Suppressor macrophage treated with lipopolysaccharide for 1 hour (primary cell): Measurements from ENCODE around the gene RPS27L.

Experiments
- DNase-seq, 3 donors: peaks; one replicate each; pipeline ENCODE4 v3.0.0-alpha.2; 2020 to 2022

The RPS27L gene

DNA sequence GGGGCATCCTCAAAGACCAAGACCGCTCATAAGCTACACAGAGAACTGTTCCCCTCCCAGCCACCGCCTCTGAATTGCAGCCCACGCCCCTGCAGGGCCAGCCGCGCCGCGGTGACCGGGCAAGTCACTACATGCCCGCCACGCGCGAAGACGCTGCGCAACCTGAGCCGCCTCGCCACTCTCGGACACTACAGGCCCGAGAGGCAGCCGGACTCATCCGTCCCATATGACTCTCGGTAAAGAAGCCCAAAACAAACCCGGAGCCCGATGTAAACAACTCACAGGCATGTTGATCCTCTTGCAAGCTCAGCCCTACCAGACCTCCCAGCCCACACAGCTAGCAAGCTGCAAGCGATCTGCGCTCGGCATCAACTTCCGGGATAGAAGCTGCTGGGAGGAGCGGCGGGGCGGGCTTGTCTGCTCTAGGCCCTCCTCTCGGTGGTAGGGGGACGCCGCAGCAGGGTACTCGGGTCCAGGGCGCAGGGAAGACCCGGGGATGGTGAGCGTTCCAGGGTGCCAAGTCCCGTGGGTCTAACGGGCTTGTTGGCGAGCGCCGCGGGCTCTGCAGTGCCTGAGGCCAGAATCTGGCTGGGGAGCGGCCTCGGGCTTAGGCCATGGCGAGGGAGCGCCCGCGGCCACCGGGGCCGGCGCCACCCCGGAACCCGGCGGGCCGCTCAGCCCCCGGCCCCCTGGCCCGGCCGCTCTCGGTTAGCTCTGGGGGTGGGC, at the start of gene RPS27L:
Gene RPS27L, minus strand, starts transcription at position 360 of the 726 bp plus-strand sequence. Its CDS starts 72 bp downstream, at position 288.
- DNase-seq, result peak; percentile 91 to 93 (median 93)

DNA sequence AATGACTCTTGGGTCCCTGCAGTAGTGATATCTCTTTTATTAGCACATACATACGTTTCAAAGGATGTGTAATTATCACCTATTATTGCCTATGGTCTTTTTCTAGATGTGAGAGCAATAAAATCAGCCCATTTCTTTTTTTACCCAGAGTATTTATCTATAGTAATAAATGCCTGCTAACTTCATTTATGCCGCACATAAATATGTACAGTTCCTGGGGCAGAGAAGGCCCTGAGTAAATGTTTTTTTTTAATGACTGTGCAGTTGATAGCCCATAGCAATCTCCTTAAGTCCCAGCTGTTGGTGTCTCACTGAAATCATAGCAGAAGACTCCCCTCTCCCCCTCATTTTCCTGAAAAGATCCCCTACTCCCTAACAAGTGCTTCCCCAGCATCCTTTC, 48.8 kb upstream of the RPS27L start:
- no peak for DNase-seq

DNA sequence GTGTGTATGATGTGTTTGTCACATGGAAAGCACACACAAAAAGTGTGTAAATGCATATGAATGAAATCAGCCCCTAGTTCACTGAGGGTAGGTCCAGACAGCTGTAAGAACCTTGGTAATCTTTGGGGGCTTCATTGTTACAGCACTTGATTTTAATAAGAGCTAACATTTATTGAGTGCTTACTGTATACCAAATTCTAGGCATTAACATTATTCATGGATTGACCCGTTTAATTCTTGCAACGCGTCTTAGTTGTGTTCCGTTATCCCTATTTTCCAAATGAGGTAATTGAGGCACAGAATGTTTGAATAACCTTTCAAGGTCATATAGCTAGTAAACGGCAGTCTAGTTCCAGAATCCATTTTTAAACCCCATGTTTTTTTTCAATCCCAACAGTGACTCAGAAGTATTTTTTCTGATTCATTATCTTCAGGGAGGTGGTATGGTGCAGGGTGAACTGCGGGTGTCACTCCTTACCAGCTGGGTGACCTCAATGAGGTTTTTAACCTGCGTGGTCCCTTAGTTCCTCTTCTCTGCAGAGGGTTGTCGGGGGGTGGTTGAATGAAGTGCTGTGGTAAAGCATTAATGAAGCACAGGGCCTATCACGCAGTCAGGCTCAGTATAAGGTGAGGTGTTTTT, 46.3 kb upstream of the RPS27L start:
- peak; percentile 60 to 81 (median 70) for DNase-seq

DNA sequence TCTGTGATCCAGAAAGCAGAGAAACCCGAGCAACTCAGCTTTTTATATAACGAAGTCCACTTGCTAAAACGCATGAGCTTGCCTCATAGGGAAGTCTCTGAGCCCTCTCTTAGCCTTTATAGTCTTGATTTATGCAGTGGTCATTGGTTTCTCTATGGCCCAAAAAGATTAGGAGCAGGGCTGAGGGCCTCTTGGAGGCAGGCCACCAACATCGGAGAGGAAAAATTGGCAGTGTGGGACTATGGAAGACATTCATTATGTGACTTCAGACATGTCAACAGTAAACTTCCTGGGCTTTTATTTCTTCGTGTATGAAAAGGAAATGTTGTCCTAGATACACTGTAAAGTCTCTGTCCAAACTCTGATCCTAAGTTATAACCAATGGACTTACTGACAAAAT, 45.6 kb upstream of the RPS27L start:
- DNase-seq, result no peak

DNA sequence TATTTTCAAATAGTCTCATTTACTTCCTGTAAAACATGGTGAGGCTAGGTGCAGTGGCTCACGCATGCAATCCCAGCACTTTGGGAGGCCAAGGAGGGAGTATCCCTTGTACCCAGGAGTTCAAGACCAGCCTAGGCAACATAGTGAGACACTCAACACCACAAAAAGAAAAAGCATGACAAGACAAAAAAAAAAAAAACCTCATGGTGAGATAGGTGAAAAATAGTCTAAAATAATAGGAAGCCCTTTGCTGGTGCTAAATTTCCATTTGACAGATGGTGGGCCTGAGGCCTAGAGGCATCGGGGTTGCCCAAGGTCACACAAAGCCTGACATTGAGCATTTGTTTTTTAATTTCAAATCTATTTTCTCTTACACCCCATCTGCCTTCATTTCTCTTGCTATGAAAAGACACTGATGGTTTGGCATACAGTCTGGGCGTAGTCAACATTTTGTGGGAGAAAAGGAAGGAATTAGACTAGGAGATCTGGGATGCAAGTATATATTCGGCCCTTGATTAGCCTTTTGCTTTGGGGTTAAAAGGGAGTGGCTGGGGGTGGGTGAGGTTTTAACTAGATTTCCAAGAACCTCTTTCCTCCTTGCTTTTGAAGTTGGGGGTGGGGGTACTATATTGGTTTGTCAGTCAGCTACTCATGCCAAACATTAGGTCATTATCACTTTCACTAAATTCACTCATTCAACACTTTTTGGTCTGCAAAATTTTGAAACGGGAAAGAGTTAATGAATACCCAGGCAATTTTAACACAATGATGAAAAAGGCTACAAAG, 43.4 kb upstream of the RPS27L start:
- DNase-seq, result no peak

DNA sequence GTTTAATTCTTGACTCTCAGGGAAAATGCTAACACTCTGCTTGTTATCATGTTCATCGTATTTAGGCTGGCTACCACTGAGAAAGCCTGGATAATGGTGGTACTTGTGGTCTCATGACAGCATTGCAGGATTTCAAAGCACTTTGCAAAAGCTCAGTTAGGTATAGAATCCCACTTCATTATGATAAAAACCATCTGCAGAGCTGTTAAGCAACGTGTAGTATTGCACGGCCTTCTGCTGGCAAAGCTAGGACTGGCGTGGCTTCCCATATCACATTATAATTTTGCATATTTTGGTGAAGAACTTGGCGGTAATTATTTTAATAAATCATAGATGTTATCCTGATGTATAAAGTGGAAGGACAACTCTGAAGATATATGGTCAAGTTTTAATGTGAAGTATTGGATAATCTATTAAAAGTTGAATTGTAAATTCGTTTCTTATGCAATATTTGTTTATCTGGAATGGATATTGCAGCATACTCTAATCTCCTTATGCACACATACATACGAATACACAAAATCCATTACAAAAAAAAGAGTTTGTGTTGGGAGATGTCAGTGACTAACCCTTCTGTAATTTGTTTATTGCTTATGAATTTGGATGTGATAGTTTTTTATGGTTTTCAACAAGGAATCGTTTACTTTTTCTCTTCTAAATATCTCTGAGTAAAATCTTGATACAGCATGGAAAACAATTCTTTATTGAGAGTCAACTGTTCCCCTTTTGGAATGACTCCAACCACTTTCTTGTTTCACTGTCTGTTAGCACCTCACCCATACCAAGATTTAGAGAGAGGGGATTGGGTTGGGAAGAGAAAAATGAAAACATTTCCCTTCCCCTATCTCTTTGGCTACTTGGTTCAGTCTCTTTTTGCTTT, 41.3 kb upstream of the RPS27L start:
- DNase-seq, result no peak

DNA sequence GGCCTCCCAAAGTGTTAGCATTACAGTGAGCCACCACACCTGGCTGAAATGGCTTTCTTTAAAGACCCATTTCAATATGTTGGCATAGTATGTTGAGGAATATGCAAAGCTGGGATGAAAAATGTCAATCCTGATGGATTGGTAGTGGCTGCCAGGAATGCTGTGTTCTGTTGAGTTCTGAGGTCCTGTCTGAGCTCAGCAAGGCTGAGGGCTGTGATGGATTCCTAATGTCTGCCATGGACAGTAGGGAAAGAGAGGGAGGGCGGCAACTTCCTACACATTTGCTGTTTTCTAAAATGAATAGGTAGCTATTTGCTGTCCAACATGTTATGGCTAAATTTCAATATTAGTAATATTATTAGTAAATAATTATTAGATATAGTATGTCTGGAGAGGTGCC, 40.3 kb upstream of the RPS27L start:
- no peak for DNase-seq

DNA sequence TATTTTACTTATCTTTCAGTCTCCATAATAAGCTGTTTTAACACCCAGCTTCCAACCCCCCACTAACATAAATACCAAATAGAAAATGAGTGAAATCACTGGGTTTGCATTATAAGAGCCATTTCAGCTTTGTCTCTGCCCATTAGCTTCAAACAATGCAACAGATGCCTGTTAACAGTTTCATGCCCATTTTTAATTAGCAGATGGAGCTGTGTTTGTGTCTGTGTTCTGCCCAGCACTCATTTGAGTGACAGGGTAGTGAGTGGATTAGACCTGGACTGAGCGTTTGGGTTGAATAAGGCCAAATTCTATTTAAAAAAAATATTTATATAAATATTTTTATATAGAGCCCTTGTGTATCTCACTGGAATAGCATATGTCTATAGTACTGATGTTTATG, 39.6 kb upstream of the RPS27L start:
- DNase-seq, result no peak

DNA sequence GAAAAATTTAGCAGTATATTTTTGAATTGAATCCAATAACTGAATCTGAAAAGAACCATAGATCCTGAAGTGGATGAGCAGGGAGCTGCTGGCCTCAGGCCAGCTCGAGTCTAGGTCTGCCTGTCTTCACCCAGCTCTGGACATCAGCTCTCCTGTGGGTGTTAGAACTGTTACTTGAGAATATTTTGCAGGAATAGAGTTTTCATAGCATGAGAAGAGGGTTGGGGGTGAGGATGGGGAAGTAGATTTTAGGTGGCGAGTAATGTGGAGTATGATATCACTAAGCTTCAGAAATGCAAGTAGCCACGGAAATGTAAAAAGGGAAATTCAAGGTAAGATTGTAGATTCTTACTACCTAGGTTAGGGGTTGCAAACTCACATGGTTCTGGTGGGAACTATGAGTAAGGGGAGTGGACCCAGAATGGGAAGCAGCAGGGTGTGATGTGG, 38.3 kb upstream of the RPS27L start:
- peak; percentile 36 to 50 (median 49) for DNase-seq

DNA sequence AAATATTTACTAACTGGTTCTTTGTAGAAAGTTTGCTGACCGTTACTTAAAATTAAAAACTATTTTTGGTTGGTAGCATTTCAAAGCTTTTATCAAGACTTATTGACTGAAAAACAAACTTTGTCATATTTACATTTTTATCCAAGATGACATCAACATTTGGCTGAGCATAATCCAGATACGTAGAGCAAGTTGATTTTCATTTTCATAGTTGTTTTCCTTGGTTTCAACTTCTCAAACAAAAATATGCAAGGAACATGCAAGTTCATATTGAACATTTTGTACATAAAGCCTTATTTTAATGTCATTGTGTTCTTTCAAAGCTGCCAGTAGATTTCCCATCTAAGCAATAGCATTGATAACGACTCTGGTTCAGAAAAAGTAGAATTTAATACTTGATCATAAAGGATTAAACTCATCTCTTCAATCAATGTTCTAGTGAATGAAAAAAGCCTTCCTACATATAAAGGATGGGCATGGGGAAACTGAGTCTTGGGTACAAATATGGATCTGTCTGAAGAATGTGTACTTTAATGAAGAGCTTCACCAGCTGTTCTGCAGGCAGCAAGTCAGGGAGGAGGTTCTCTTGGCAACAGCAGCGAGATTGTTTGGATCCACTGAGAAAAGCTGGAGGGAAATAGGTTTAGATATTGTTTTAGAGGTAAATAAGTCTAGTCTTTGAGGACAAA, 37.7 kb upstream of the RPS27L start:
- DNase-seq, result no peak

DNA sequence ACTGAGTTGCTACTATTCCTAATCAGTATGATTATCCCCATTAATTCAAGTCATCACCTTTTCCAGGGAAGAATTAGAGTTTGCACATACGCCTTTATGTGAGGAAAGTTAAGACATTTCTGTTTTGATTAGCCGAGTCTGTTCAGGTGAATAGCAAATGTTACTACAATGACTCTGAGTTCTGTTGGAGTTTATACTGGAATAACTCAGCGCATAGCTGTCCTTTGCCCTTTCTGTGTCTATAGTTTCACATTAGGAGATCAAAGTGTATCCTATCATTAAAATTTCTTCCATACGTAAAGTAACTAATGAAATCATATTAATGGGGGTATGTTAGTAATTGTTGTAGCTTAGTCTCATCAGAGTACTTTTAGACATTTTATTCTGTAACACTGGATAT, 37.0 kb upstream of the RPS27L start:
- no peak for DNase-seq

DNA sequence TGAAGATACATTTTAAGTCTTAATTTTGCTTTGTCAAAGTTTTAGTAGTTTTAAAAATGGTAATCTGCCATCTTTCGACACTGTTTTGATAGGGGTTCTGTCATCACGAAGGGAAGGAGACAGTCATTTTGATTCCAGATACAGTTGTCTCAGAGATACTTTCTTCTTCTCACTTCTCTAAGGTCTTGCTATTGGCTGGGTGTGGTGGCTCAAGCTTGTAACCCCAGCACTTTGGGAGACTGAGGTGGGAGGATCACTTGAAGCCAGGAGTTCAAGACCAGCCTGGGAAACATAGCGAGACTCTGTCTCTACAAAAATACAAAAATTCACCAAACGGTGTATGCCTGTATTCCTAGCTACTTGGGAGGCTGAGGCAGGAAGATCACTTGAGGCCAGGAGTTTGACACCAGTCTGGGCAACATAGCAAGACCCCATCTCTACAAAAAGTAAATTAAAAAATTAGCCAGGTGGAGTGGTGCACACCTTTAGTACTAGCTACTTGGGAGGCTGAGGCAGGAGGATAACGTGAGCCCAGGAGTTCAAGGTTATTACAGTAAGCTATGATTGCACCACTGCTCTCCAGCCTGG, 35.4 kb upstream of the RPS27L start:
- DNase-seq, result no peak

DNA sequence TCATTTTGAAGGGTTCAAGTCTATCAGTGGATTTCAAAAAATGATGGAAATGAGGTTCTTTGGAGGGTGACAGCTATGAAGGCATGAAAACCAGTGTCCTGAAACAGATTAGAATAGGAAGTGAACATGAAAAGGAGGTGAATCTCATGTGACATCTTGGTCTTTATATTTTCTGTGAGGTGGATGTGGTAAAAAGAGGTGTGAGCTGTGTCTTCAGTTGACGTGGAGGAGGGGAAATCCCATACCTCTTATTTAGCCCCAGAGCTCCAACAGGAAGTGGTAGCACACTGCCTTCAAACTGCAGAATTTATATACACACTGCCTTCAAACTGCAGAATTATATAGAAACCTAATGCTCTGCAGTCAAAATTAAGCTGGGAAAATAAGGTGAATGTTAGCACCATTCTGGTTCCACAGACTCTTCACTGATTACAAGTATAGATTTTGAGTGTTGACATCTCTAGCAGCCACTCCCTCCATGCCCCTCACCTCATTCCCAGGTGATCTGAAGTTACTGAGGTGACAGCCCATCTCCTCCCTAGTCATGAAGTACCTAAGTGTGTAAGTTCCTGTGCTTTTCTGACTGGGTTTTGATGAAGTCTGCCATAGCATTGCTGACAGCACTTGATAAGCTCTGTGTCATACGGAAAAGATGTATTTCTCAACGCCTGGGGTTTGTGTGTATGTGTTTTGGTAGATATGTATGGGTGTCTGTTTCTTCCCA, 34.8 kb upstream of the RPS27L start:
- peak; percentile 42 to 58 (median 56) for DNase-seq

DNA sequence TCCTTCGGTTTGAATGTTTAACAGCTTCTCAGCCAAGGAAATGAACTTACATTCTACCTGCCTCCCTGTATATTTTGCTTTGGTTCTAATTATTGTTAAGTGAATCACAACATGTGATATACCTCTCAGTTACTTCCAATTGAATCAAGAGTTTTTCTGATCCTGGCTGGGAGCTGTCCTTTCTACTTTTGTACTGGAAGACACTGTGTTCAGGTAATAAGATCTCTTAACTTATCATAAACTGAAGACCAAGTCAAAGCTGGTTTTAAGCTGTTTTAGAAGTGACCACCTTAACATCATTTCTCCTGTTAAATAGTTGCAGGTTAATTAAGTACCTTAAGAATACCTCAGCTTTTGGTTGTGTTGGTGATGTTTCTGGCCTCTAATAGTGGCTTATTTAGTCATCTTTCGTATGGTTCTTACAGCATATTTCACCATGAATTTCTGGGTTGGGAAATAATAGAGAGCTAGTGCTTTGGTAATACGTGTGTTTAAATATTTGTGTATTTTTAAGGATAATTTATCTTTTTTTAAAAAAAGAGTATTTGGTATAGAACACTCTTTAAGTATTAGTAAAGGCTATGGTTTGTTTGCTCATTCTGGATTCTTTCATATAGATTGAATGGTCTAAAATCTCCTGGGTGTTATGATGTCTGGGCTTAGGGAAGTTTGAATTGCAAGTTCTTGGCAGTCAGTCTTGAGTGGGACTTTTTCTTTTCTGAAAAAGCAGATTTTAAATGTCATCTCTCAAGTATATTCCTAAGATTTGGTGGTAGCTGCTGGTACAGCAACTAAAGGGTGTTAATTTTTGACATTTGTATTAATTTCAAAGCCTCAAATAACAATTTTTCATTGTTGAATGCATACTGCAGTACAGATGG, 33.7 kb upstream of the RPS27L start:
- peak; percentile 28 to 66 (median 64) for DNase-seq

DNA sequence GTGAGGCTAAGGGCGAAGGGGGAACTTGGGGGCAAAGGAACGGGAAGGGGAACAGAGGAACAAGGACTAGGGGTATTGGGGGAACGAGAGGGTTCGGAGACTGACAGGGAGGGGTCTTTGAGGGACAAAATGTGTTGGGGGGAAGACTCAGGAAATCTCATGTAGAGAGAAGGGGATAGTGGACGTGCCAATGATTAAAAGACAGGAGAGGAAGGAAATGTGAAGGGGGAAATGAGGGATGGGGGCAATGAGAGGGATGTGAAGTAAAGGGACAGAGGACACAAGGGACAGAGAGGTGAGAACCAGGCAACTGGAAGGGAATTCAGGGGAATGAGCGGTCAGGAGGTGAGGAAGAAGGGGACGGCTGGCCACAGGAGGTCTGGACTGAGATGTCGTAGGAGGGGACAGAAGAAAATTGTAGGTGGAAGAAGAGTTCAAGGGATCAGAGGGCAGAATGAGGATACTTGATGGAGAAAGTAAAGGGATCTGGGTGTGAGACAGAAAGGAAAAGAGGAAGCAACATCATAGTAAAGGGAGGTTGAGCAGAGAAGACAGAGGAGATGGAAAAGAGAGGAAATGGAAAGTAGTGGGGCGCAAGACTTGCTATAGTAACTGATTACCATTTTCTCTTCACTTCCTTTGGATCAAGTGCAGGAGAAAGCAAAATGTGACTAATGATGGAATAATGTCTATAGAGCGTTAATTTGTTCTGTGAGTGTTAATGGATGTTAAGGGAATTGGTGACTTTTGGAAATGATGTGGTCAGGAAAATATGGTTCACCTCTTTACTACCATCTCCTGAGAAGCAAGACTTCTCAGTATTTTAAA, 32.9 kb upstream of the RPS27L start:
- DNase-seq, result peak; percentile 62 to 82 (median 76)

DNA sequence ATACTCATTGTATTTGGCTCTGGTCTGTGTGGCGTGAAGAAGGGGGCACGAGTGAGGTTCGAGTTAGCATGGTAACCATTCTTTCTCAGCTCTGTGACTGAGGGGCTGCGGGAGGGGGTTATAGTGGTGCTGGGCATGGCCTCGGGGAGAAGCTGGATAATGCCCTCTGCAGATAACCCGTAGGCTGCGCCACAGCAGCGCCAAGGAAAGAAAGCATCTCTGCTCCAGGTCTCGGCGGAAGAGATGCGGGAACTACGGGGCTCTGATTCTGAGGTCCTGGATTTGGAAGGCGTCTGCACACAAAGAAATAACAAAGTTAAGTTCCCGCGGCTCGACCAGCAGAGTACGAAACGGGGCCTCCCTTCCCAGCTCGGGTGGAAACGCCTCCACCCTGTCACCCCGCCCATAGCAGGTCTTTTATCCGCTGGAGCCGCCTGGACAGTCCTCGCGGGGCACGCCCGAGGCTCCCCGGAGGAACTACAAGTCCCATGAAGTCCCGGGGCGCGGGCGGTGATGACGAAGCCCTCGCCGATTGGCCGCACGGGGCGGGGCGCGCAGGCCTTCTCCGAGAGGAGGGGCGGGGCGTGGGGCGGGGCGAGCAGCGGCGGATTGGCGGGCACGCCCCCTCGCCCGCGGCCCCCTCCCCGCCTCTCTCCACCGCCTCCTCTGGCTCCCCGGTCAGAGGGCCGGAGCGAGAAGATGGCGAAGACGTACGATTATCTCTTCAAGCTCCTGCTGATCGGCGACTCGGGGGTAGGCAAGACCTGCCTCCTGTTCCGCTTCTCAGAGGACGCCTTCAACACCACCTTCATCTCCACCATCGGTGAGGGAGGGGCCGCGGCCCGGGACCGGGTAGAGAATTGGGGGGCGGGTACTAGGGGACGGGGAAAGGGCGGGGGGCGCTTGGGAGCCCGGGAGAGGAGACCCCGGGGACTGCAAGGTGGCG, 31.9 kb upstream of the RPS27L start, which contains the start of gene RAB8B:
Gene RAB8B, plus strand, starts transcription at position 681 of the 946 bp plus-strand sequence. Its CDS starts 19 bp downstream, at position 700.
- DNase-seq, result peak; percentile 99 to 100 (median 100)

DNA sequence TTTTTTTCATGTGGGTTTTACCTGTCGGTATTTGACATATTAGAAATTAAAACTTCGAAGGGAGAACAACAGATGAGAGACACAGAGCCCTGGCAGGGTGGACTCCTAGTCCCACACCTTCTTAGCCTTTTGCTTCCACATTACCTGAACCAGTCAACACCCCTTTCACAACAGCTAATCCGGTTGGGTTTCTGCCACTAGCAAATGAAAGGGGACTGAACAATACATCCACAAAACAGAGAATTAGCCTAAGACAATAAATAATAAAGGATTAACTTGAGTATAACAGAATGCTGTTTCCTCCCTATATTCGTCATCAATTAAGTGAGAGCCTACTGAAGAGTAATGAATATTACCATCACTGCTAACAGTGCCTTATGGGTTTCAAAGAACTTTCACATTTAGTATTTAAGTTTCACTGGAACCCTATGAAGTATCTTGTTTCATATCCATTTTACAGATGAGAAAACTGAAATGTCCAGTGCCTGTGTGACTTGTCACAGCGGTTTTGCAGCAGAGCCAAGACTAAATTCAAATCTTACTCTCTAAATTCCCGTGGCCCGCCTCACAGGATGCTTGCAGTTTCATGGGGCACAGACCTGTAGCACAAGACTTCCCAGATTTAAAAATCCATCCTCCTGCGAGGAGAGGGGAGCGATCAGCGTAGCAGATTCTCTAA, 31.1 kb upstream of the RPS27L start:
- no peak for DNase-seq
